Hepatocyte (in vitro differentiated cells): Measurements from ENCODE around the gene VASH2.

Experiments
- EZH2 ChIP-seq: fragments of 200-600 bp; sonication (generic); IDR thresholded peaks from 2 replicates; pipeline ENCODE4 v1.6.1; 2016; ENCODE audit warnings: antibody characterized with exemption, mild to moderate bottlenecking, borderline replicate concordance
- EZH2phosphoT487 ChIP-seq: fragments of 200-600 bp; sonication (generic); IDR thresholded peaks from one replicate; pipeline ENCODE4 v1.6.1; 2018; ENCODE audit warnings: antibody characterized with exemption, mild to moderate bottlenecking, low read depth, moderate library complexity; ENCODE audit not compliant: unreplicated experiment, severe bottlenecking
- TF ChIP-seq, protein P1 (sequence below): fragments of 200-600 bp; sonication (generic); IDR thresholded peaks from 2 replicates; pipeline ENCODE4 v1.5.1; 2016; ENCODE audit warnings: antibody characterized with exemption, mild to moderate bottlenecking; ENCODE audit not compliant: poor library complexity

- TF ChIP-seq, protein P1, sequence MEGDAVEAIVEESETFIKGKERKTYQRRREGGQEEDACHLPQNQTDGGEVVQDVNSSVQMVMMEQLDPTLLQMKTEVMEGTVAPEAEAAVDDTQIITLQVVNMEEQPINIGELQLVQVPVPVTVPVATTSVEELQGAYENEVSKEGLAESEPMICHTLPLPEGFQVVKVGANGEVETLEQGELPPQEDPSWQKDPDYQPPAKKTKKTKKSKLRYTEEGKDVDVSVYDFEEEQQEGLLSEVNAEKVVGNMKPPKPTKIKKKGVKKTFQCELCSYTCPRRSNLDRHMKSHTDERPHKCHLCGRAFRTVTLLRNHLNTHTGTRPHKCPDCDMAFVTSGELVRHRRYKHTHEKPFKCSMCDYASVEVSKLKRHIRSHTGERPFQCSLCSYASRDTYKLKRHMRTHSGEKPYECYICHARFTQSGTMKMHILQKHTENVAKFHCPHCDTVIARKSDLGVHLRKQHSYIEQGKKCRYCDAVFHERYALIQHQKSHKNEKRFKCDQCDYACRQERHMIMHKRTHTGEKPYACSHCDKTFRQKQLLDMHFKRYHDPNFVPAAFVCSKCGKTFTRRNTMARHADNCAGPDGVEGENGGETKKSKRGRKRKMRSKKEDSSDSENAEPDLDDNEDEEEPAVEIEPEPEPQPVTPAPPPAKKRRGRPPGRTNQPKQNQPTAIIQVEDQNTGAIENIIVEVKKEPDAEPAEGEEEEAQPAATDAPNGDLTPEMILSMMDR, result no peak
- no peak for TF ChIP-seq EZH2
- TF ChIP-seq EZH2phosphoT487, result no peak
Observed at GRCh38 chr1:212955098-212955497, 4.8 kb downstream of the VASH2 start.
